ENCODE measurements around the gene HELZ2.

HELZ2 gene

GRCh38 chr20:63553251-63553932 lies 20.6 kb downstream of the HELZ2 start:
- TF ChIP-seq CTCF (IDR thresholded peaks at IDR 0.05; ENCODE audit: extremely low read depth, missing control alignments): no peak
- peak; percentile 92 for DNase-seq (ENCODE audit: low spot score)

- DNase-seq (ENCODE audit: low spot score): no peak
- TF ChIP-seq CTCF (IDR thresholded peaks at IDR 0.05; ENCODE audit: extremely low read depth, missing control alignments): no peak
Measured at GRCh38 chr20:63552481-63553249, 21.4 kb downstream of the HELZ2 start.

- TF ChIP-seq CTCF (IDR thresholded peaks at IDR 0.05; ENCODE audit: extremely low read depth, missing control alignments): no peak
- DNase-seq (ENCODE audit: low spot score): no peak
Measured at GRCh38 chr20:63551068-63551467, 23.0 kb downstream of the HELZ2 start.

GRCh38 chr20:63549679-63550282 lies 24.3 kb downstream of the HELZ2 start:
- no peak for TF ChIP-seq CTCF (IDR thresholded peaks at IDR 0.05; ENCODE audit: extremely low read depth, missing control alignments)
- no peak for DNase-seq (ENCODE audit: low spot score)

- DNase-seq (ENCODE audit: low spot score): no peak
- TF ChIP-seq CTCF (IDR thresholded peaks at IDR 0.05; ENCODE audit: extremely low read depth, missing control alignments): no peak
Measured at GRCh38 chr20:63549019-63549418, 25.0 kb downstream of the HELZ2 start.

- no peak for DNase-seq (ENCODE audit: low spot score)
- no peak for TF ChIP-seq CTCF (IDR thresholded peaks at IDR 0.05; ENCODE audit: extremely low read depth, missing control alignments)
Measured at GRCh38 chr20:63548542-63548941, 25.5 kb downstream of the HELZ2 start.
